Prostate gland (tissue), 2 donors: Measurements from ENCODE around the gene TPT1.

Source experiments
- CTCF ChIP-seq, 4 experiments: fragments of 200-600 bp in 2 of 4; fragments of 450-650 bp in 2 of 4; sonication (generic) in 2 of 4; IDR thresholded peaks; 1 replicate in 3 of 4; 2 replicates in 1 of 4; pipeline ENCODE4 v1.5.1; 2016 to 2019; ENCODE audit warnings: antibody characterized with exemption in 4 of 4, mild to moderate bottlenecking in 2 of 4, moderate library complexity in 2 of 4
- POLR2A ChIP-seq: fragments of 450-650 bp; IDR thresholded peaks from one replicate; pipeline ENCODE4 v1.6.1; 2016; ENCODE audit warnings: antibody characterized with exemption, mild to moderate bottlenecking
- POLR2AphosphoS5 ChIP-seq: sonication (generic); formaldehyde crosslinking; IDR thresholded peaks from one replicate; pipeline ENCODE4 v1.6.1; 2017; ENCODE audit warnings: antibody characterized with exemption

GRCh38 chr13:45300190-45300985 is 40.6 kb downstream of the TPT1 start:
- TF ChIP-seq CTCF (IDR thresholded peaks at IDR 0.05) (no peak), POLR2A (no peak), POLR2AphosphoS5 (no peak)
